WTC11 (cell line): Measurements from ENCODE around the gene TSR3. TPM values are rescaled to one million over a fixed set of nuclear protein-coding genes. Genes with fewer than 3 reads are reported as not detected.
A peak's percentile ranks its signal among the peaks of the same experiment; 100 is the strongest.

Experiments used
- ATAC-seq: fragments of 200-7000 bp; cut with Tn5 transposase; 2 replicates; pipeline ENCODE4 v1.10.0; 2021; ENCODE audit warnings: mild to moderate bottlenecking, moderate library complexity
- CTCF ChIA-PET: fragments of 300-600 bp; sonication (Branson Sonifier 250); formaldehyde crosslinking; loops from one replicate; lab custom pipeline; 2021; ENCODE audit warnings: antibody characterized with exemption; lab: Charles Lee
- POLR2A ChIA-PET: fragments of 350-600 bp; sonication (Branson Sonifier 250); formaldehyde crosslinking; loops from one replicate; lab custom pipeline; 2021; ENCODE audit warnings: antibody characterized with exemption; lab: Charles Lee
- DNase-seq: peaks from one replicate; pipeline ENCODE4 v3.0.0; 2021; ENCODE audit warnings: low spot score
- H3K27ac Mint-ChIP-seq: 2 replicates; pipeline ENCODE4 v1.8.0; 2021; ENCODE audit warnings: mixed read lengths
- H3K27me3 Mint-ChIP-seq: 2 replicates; pipeline ENCODE4 v1.8.0; 2021; ENCODE audit warnings: low read depth, mild to moderate bottlenecking, moderate library complexity, mixed read lengths
- H3K36me3 Mint-ChIP-seq: 2 replicates; pipeline ENCODE4 v1.8.0; 2021; ENCODE audit warnings: mixed read lengths
- H3K4me1 Mint-ChIP-seq: 2 replicates; pipeline ENCODE4 v1.8.0; 2022; ENCODE audit warnings: mixed read lengths
- H3K4me3 Mint-ChIP-seq: 2 replicates; pipeline ENCODE4 v1.8.0; 2021; ENCODE audit warnings: mild to moderate bottlenecking, moderate library complexity, mixed read lengths
- H3K9me3 Mint-ChIP-seq: 2 replicates; pipeline ENCODE4 v1.8.0; 2021; ENCODE audit warnings: mixed read lengths
- CBFB ChIP-seq: sonication (generic); formaldehyde crosslinking; IDR thresholded peaks from 2 replicates; pipeline ENCODE4 v1.8.1; 2022; ENCODE audit warnings: mild to moderate bottlenecking, low read depth, missing genetic modification reagents
- CDX4 ChIP-seq: fragments of 250-450 bp; sonication (Bioruptor Pico); IDR thresholded peaks from 2 replicates; pipeline ENCODE4 v1.9.0; 2021; ENCODE audit warnings: moderate library complexity, mild to moderate bottlenecking, inconsistent platforms, borderline replicate concordance
- CREB1 ChIP-seq: sonication (generic); formaldehyde crosslinking; IDR thresholded peaks from 2 replicates; pipeline ENCODE4 v1.8.0; 2023; ENCODE audit warnings: mild to moderate bottlenecking, missing genetic modification reagents
- E2F1 ChIP-seq: sonication (generic); formaldehyde crosslinking; IDR thresholded peaks from 2 replicates; pipeline ENCODE4 v1.8.0; 2022; ENCODE audit warnings: mild to moderate bottlenecking, missing genetic modification reagents
- GABPB1 ChIP-seq: sonication (generic); formaldehyde crosslinking; IDR thresholded peaks from 2 replicates; pipeline ENCODE4 v1.8.1; 2023; ENCODE audit warnings: mild to moderate bottlenecking, missing genetic modification reagents
- GTF2I ChIP-seq: fragments of 250-450 bp; sonication (Bioruptor Pico); conservative IDR thresholded peaks from 2 replicates; pipeline ENCODE4 v1.4.0; 2021; ENCODE audit warnings: mild to moderate bottlenecking
- HMGXB4 ChIP-seq: sonication (generic); formaldehyde crosslinking; IDR thresholded peaks from 2 replicates; pipeline ENCODE4 v1.8.1; 2023; ENCODE audit warnings: mild to moderate bottlenecking, moderate library complexity, missing genetic modification reagents
- NFYB ChIP-seq: sonication (generic); formaldehyde crosslinking; conservative IDR thresholded peaks from 2 replicates; pipeline ENCODE4 v1.8.0; 2022; ENCODE audit warnings: low read depth, missing genetic modification reagents
- SP1 ChIP-seq: sonication (generic); formaldehyde crosslinking; conservative IDR thresholded peaks from 2 replicates; pipeline ENCODE4 v1.8.1; 2022; ENCODE audit warnings: missing genetic modification reagents
- TP53 ChIP-seq: sonication (generic); formaldehyde crosslinking; IDR thresholded peaks from 2 replicates; pipeline ENCODE4 v1.8.1; 2023; ENCODE audit warnings: mild to moderate bottlenecking, missing genetic modification reagents
- total RNA-seq: library from RNA; stranded (reverse); gene quantifications from 3 replicates; pipeline ENCODE4 v1.2.3, GENCODE V29; 2021
- TF ChIP-seq, protein P1 (sequence below): fragments of 250-450 bp; sonication (Bioruptor Pico); conservative IDR thresholded peaks from 2 replicates; pipeline ENCODE4 v1.9.0; 2021; ENCODE audit warnings: mild to moderate bottlenecking
- TF ChIP-seq, protein P2 (sequence below): sonication (generic); formaldehyde crosslinking; IDR thresholded peaks from 2 replicates; pipeline ENCODE4 v1.8.1; 2023; ENCODE audit warnings: mild to moderate bottlenecking, missing genetic modification reagents
- TF ChIP-seq, protein P3 (sequence below): fragments of 250-450 bp; sonication (Bioruptor Pico); IDR thresholded peaks from 2 replicates; pipeline ENCODE4 v1.8.0; 2021; ENCODE audit warnings: mild to moderate bottlenecking
- TF ChIP-seq, protein P4 (sequence below): sonication (generic); formaldehyde crosslinking; IDR thresholded peaks from 2 replicates; pipeline ENCODE4 v1.8.0; 2022; ENCODE audit warnings: mild to moderate bottlenecking, missing genetic modification reagents
- TF ChIP-seq, protein P5 (sequence below): sonication (generic); formaldehyde crosslinking; IDR thresholded peaks from 2 replicates; pipeline ENCODE4 v1.8.0; 2023; ENCODE audit warnings: missing genetic modification reagents, mild to moderate bottlenecking, borderline replicate concordance
- TF ChIP-seq, protein P6 (sequence below): fragments of 250-450 bp; sonication (Bioruptor Pico); IDR thresholded peaks from 2 replicates; pipeline ENCODE4 v1.9.0; 2021; ENCODE audit warnings: mild to moderate bottlenecking

Gene TSR3
- total RNA-seq, 1 experiment from 2014 or later: 66.3 TPM

- TF ChIP-seq GTF2I (no peak), HMGXB4 (CRISPR knock-in tag) (no peak)
- TF ChIP-seq, protein P1, sequence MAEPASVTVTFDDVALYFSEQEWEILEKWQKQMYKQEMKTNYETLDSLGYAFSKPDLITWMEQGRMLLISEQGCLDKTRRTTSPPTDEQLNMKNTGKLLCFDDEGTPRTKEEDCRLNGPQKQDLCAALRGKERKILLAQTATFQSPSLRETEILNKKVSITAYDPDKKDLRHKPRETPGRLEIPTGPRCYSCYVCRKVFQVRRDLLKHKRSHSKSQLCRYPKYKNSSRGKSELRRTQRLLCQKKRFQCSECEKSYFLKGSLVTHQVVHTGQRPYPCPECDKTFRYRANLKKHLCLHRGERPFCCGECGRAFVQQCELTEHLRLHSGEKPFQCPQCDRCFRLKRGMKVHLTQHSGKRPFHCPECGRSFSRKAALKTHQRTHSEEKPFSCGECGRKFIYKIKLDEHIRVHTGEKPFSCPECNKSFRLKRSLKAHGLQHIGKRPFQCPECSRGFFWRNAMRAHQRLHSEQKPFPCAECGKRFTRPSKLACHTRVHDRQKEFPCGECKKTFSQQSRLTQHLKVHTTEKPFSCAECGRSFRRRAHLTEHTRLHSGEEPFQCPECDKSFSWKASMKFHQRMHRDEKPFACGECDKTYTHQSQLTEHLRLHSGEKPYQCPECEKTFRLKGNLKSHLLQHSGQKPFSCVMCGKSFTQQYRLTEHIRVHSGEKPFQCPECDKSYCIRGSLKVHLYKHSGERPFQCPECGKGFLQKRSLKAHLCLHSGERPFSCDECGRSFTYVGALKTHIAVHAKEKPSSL: no peak
These were observed 8.0 kb downstream of the TSR3 start (continued) for GRCh38 chr16:1343428-1344242.

GRCh38 chr16:1342526-1343427, 8.9 kb downstream of the TSR3 start:
- Mint-ChIP-seq H3K27ac (peak overlapping the region; percentile 36; the same call in 1 of the 2 replicates), H3K4me3 (peak overlapping the region; percentile 71)
- TF ChIP-seq, protein P2, sequence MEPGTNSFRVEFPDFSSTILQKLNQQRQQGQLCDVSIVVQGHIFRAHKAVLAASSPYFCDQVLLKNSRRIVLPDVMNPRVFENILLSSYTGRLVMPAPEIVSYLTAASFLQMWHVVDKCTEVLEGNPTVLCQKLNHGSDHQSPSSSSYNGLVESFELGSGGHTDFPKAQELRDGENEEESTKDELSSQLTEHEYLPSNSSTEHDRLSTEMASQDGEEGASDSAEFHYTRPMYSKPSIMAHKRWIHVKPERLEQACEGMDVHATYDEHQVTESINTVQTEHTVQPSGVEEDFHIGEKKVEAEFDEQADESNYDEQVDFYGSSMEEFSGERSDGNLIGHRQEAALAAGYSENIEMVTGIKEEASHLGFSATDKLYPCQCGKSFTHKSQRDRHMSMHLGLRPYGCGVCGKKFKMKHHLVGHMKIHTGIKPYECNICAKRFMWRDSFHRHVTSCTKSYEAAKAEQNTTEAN (CRISPR knock-in tag): no peak
- TF ChIP-seq SP1 (CRISPR knock-in tag): peak; percentile 98
- TF ChIP-seq NFYB (CRISPR knock-in tag): peak; percentile 77
- TF ChIP-seq GTF2I: no peak
- TF ChIP-seq, protein P3, sequence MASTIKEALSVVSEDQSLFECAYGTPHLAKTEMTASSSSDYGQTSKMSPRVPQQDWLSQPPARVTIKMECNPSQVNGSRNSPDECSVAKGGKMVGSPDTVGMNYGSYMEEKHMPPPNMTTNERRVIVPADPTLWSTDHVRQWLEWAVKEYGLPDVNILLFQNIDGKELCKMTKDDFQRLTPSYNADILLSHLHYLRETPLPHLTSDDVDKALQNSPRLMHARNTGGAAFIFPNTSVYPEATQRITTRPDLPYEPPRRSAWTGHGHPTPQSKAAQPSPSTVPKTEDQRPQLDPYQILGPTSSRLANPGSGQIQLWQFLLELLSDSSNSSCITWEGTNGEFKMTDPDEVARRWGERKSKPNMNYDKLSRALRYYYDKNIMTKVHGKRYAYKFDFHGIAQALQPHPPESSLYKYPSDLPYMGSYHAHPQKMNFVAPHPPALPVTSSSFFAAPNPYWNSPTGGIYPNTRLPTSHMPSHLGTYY (CRISPR knock-in tag): no peak
- TF ChIP-seq, protein P4, sequence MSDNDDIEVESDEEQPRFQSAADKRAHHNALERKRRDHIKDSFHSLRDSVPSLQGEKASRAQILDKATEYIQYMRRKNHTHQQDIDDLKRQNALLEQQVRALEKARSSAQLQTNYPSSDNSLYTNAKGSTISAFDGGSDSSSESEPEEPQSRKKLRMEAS (CRISPR knock-in tag): 0 out of 2 replicates have a peak, but pooled peaks have one; percentile 37
- TF ChIP-seq TP53 (CRISPR knock-in tag): no peak
- TF ChIP-seq, protein P5, sequence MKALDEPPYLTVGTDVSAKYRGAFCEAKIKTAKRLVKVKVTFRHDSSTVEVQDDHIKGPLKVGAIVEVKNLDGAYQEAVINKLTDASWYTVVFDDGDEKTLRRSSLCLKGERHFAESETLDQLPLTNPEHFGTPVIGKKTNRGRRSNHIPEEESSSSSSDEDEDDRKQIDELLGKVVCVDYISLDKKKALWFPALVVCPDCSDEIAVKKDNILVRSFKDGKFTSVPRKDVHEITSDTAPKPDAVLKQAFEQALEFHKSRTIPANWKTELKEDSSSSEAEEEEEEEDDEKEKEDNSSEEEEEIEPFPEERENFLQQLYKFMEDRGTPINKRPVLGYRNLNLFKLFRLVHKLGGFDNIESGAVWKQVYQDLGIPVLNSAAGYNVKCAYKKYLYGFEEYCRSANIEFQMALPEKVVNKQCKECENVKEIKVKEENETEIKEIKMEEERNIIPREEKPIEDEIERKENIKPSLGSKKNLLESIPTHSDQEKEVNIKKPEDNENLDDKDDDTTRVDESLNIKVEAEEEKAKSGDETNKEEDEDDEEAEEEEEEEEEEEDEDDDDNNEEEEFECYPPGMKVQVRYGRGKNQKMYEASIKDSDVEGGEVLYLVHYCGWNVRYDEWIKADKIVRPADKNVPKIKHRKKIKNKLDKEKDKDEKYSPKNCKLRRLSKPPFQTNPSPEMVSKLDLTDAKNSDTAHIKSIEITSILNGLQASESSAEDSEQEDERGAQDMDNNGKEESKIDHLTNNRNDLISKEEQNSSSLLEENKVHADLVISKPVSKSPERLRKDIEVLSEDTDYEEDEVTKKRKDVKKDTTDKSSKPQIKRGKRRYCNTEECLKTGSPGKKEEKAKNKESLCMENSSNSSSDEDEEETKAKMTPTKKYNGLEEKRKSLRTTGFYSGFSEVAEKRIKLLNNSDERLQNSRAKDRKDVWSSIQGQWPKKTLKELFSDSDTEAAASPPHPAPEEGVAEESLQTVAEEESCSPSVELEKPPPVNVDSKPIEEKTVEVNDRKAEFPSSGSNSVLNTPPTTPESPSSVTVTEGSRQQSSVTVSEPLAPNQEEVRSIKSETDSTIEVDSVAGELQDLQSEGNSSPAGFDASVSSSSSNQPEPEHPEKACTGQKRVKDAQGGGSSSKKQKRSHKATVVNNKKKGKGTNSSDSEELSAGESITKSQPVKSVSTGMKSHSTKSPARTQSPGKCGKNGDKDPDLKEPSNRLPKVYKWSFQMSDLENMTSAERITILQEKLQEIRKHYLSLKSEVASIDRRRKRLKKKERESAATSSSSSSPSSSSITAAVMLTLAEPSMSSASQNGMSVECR (CRISPR knock-in tag): no peak
- TF ChIP-seq, protein P6, sequence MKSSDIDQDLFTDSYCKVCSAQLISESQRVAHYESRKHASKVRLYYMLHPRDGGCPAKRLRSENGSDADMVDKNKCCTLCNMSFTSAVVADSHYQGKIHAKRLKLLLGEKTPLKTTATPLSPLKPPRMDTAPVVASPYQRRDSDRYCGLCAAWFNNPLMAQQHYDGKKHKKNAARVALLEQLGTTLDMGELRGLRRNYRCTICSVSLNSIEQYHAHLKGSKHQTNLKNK: no peak
- TF ChIP-seq CREB1 (CRISPR knock-in tag): no peak
- TF ChIP-seq CDX4 (CRISPR knock-in tag): no peak
- no peak for TF ChIP-seq E2F1 (CRISPR knock-in tag)
- TF ChIP-seq CBFB (CRISPR knock-in tag): no peak
- 0 out of 2 replicates have a peak, but pooled peaks have one; percentile 11 for TF ChIP-seq GABPB1
- TF ChIP-seq, all 79 proteins: peak for 4
- Mint-ChIP-seq H3K4me1 (peaks cover 4% of the 10 kb centered on the region), H3K9me3 (no peaks in the 10 kb centered on the region), H3K36me3 (no peaks in the 10 kb centered on the region), H3K27me3 (no peaks in the 10 kb centered on the region; the same call in 1 of the 2 replicates)
- DNase-seq (peak; percentile 98), ATAC-seq (peak; percentile 98)
- POLR2A ChIA-PET: interaction anchor here (1.0 to 1.8 kb wide), 4 partner anchors 10 to 78 kb away, joined by 3 to 6 read pairs (median 4); partner anchors contain the start of genes BAIAP3, UBE2I and UQCC4
- CTCF ChIA-PET: interaction anchor here (0.6 to 2.1 kb wide), 14 partner anchors 7 to 430 kb away, joined by 3 to 16 read pairs (median 4); partner anchors contain the start of genes BAIAP3, EME2, MAPK8IP3 and MRPS34
